ENCODE results near the gene DPP3. TPM values are rescaled to one million over a fixed set of nuclear protein-coding genes. Genes with fewer than 3 reads are reported as not detected.

DPP3 gene
- total RNA-seq, 1 donor from 2014 or later: 41.3 TPM

DNA sequence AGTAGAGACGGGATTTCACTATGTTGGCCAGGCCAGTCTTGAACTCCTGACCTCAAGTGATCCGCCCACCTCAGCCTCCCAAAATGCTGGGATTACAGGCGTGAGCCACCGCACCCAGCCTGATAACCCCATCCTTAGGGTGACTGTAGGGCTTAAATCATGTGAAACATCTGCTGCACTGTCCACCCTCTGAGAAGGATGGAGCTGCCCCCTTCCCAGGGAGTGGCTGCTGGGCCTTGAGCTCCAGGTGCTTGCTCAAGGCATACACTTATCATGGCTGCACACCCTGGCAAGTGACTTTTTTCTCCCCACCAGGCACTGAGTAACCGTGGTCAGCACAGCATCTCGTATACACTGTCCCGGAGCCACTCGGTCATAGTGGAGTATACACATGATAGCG is 8.2 kb upstream of the DPP3 start:
- Mint-ChIP-seq H3K36me3 (ENCODE audit: low read depth, unreplicated experiment) (peaks cover 8% of the 10 kb centered on the region), H3K27me3 (ENCODE audit: unreplicated experiment) (peaks cover 16% of the 10 kb centered on the region), H3K4me3 (ENCODE audit: unreplicated experiment) (no peak overlapping the region), H3K9me3 (ENCODE audit: unreplicated experiment) (no peaks in the 10 kb centered on the region), H3K4me1 (ENCODE audit: unreplicated experiment) (peaks cover 9% of the 10 kb centered on the region), H3K27ac (ENCODE audit: unreplicated experiment) (no peak overlapping the region)
- DNase-seq (ENCODE audit: low spot score): no peak
- TF ChIP-seq, protein P1, sequence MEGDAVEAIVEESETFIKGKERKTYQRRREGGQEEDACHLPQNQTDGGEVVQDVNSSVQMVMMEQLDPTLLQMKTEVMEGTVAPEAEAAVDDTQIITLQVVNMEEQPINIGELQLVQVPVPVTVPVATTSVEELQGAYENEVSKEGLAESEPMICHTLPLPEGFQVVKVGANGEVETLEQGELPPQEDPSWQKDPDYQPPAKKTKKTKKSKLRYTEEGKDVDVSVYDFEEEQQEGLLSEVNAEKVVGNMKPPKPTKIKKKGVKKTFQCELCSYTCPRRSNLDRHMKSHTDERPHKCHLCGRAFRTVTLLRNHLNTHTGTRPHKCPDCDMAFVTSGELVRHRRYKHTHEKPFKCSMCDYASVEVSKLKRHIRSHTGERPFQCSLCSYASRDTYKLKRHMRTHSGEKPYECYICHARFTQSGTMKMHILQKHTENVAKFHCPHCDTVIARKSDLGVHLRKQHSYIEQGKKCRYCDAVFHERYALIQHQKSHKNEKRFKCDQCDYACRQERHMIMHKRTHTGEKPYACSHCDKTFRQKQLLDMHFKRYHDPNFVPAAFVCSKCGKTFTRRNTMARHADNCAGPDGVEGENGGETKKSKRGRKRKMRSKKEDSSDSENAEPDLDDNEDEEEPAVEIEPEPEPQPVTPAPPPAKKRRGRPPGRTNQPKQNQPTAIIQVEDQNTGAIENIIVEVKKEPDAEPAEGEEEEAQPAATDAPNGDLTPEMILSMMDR (IDR thresholded peaks at IDR 0.05; ENCODE audit: unreplicated experiment): no peak

DNA sequence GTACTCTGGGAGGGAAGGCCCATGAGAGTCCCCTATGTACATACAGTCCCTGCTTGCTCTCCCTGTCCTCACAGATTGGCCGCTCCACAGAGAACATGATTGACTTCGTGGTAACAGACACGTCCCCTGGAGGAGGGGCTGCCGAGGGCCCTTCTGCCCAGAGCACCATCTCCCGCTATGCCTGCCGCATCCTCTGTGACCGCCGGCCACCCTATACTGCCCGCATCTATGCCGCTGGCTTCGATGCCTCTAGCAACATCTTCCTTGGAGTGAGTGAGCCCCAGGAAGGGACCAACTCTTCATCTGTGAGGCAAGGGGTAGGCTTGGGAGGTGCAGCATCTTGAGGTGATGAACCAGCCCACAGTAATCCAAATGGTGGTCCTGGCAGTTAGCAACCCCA is 7.1 kb upstream of the DPP3 start:
- no peaks in the 10 kb centered on the region for H3K9me3 Mint-ChIP-seq (ENCODE audit: unreplicated experiment)
- H3K36me3 Mint-ChIP-seq (ENCODE audit: low read depth, unreplicated experiment): peaks cover 8% of the 10 kb centered on the region
- peaks cover 9% of the 10 kb centered on the region for H3K4me1 Mint-ChIP-seq (ENCODE audit: unreplicated experiment)
- no peak overlapping the region for H3K27ac Mint-ChIP-seq (ENCODE audit: unreplicated experiment)
- H3K4me3 Mint-ChIP-seq (ENCODE audit: unreplicated experiment): no peak overlapping the region
- no peak for DNase-seq (ENCODE audit: low spot score)
- peaks cover 12% of the 10 kb centered on the region for H3K27me3 Mint-ChIP-seq (ENCODE audit: unreplicated experiment)
- TF ChIP-seq, protein P1 (IDR thresholded peaks at IDR 0.05; ENCODE audit: unreplicated experiment): no peak

DNA sequence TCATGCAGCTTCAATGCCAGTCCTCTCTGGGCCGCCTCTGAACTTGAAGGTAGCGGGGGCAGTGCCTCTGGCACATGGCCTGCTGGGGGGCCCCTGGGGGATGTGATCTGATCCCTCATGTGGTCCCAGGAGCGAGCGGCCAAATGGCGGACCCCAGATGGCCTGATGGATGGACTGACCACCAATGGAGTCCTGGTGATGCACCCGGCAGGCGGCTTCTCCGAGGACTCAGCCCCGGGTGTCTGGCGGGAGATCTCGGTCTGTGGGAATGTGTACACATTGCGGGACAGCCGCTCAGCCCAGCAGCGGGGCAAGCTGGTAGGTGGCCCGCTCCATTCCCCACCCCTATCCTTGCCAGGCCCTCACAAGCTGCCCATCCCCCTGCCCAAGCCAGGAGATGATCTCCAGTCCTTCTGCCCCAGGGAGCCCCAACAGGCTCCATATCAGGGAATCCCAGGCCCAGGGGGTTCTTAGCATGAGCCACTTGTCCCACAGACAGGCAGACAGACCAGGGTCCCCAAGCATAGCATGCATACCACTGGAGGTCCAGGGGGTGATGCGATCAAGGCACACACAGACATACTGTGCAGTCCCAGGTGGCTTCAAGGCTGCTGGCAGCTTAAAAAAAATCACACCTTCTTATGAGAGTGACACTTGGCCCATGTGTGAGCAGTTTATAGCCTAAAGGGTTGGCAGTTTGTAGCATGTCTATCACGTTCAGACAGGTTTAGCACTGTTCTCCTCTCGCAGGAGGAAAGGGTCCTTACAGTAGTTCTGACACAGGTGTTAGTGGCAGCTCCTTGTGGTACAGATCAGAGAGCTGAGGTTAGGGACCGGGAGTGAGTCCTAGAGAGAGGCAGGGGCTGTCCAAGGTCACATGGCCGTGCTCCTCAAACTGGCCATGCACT is 6.4 kb upstream of the DPP3 start:
- TF ChIP-seq, protein P1 (IDR thresholded peaks at IDR 0.05; ENCODE audit: unreplicated experiment): no peak
- Mint-ChIP-seq H3K36me3 (ENCODE audit: low read depth, unreplicated experiment) (peaks cover 8% of the 10 kb centered on the region), H3K9me3 (ENCODE audit: unreplicated experiment) (no peaks in the 10 kb centered on the region), H3K27ac (ENCODE audit: unreplicated experiment) (no peak overlapping the region), H3K4me3 (ENCODE audit: unreplicated experiment) (no peak overlapping the region), H3K27me3 (ENCODE audit: unreplicated experiment) (peaks cover 16% of the 10 kb centered on the region), H3K4me1 (ENCODE audit: unreplicated experiment) (peaks cover 9% of the 10 kb centered on the region)
- DNase-seq (ENCODE audit: low spot score): no peak

DNA sequence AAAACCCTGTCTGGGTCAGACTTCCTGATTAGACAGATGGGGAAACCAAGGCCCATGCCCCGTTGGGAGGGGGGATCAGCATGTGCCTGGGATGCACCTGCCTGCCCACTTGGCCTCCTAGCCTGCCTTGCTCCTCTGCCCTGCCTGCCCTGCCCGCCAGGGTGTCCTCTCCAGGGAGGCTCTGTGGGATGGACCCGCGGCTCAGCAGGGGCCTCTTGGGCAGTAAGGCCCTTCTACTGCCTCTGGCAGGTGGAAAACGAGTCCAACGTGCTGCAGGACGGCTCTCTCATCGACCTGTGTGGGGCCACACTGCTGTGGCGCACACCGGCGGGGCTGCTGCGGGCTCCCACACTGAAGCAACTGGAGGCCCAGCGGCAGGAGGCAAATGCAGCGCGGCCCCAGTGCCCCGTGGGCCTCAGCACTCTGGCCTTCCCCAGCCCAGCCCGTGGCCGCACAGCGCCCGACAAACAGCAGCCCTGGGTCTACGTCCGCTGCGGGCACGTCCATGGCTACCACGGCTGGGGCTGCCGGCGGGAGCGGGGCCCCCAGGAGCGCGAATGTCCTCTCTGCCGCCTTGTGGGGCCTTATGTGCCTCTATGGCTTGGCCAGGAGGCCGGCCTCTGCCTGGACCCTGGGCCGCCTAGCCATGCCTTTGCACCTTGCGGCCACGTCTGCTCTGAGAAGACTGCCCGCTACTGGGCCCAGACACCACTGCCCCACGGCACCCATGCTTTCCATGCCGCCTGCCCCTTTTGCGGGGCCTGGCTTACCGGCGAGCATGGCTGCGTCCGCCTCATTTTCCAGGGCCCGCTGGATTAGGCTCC is 4.7 kb upstream of the DPP3 start:
- H3K27me3 Mint-ChIP-seq (ENCODE audit: unreplicated experiment): peaks cover 12% of the 10 kb centered on the region

More for the DNA sequence above, 4.7 kb upstream of the DPP3 start:
- TF ChIP-seq, protein P1 (IDR thresholded peaks at IDR 0.05; ENCODE audit: unreplicated experiment): no peak
- Mint-ChIP-seq H3K4me3 (ENCODE audit: unreplicated experiment) (no peak overlapping the region), H3K4me1 (ENCODE audit: unreplicated experiment) (peaks cover 9% of the 10 kb centered on the region), H3K36me3 (ENCODE audit: low read depth, unreplicated experiment) (peaks cover 8% of the 10 kb centered on the region), H3K27ac (ENCODE audit: unreplicated experiment) (no peak overlapping the region), H3K9me3 (ENCODE audit: unreplicated experiment) (no peaks in the 10 kb centered on the region)
- DNase-seq (ENCODE audit: low spot score): no peak

Measured in endothelial cell (in vitro differentiated cells).